Measurements from ENCODE around the gene MAT1A. TPM values are rescaled to one million over a fixed set of nuclear protein-coding genes. Genes with fewer than 3 reads are reported as not detected.
A peak's percentile ranks its signal among the peaks of the same experiment; 100 is the strongest.

Gene MAT1A
- total and polyA plus RNA-seq, 2 of the 8 experiments (the other 6 are each of a cell fraction or from before 2014, with no cell fraction given), result 4.1 to 6.4 TPM

DNA sequence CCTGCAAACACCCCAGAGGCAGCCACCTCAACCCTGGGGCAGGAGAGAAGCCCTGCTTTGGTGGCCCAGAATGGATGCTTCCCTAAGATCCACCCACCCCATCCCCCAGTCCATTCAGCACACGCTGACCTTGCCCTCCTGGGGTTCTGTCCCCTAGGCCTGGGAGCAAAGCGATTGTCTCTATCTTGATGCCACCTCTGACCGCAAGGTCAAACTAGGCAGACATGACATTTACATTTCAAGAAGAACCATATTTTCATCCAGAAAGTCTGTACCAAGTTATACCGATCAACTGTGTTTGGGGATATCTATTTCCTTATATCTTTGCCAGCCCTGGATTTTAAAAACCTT is 23.0 kb downstream of the MAT1A start:
- Histone ChIP-seq H2BK120ac (replicated peaks; ENCODE audit: low read depth, low read length) (no peak overlapping the region), H2AK5ac (ENCODE audit: low read depth, low read length) (no peak overlapping the region), H3K36me3 (ENCODE audit: control insufficient read depth in 2 of 4, insufficient read depth in 4 of 4, low read length in 3 of 4) (no peaks in the 10 kb centered on the region), H3K4me2 (ENCODE audit: insufficient read depth in 1 of 2, low read depth in 2 of 2, low read length in 2 of 2) (peak overlapping the region in 1 of 2 experiments; percentile 8; a peak in 2 of 4 replicates), H3K14ac (ENCODE audit: insufficient read length) (no peak overlapping the region), H3K4me1 (replicated peaks in 1 of 4; ENCODE audit: control insufficient read depth in 3 of 4, insufficient read depth in 4 of 4, low read length in 3 of 4) (peaks cover 0 to 13% (median 6%) of the 10 kb centered on the region in 4 experiments; a peak in 3 of 7 replicates), H3K4ac (replicated peaks; ENCODE audit: insufficient read length, low read depth, low read length) (no peak overlapping the region), H3K27ac (ENCODE audit: low read depth, low read length) (no peak overlapping the region), H3K4me3 (ENCODE audit: extremely low read depth in 1 of 4, insufficient read depth in 2 of 4, low read depth in 3 of 4, low read length in 4 of 4) (no peak overlapping the region), H3K79me2 (ENCODE audit: control insufficient read depth in 1 of 2, insufficient read depth in 2 of 2, low read length in 2 of 2) (no peaks in the 10 kb centered on the region), H3K79me1 (ENCODE audit: low read depth, low read length) (no peaks in the 10 kb centered on the region), H3K9ac (replicated peaks in 1 of 4; ENCODE audit: extremely low read depth in 1 of 4, low read depth in 3 of 4, low read length in 3 of 4) (no peak overlapping the region), H3K23ac (ENCODE audit: insufficient read length) (no peak overlapping the region), H4K5ac (ENCODE audit: insufficient read length, low read depth, low read length) (no peak overlapping the region), H4K20me1 (replicated peaks in 1 of 2; ENCODE audit: control insufficient read depth in 1 of 2, insufficient read depth in 2 of 2, low read length in 2 of 2) (no peaks in the 10 kb centered on the region), H2BK12ac (ENCODE audit: low read depth, low read length) (peak overlapping the region; percentile 79; the same call in 1 of the 2 replicates), H3K18ac (ENCODE audit: extremely low read depth, low read length) (no peak overlapping the region), H2BK5ac (ENCODE audit: low read depth, low read length) (peak overlapping the region; percentile 48; the same call in 1 of the 2 replicates), H3K9me3 (ENCODE audit: insufficient read depth in 2 of 2, low read depth in 1 of 2, low read length in 1 of 2) (0 out of 4 replicates have a peak, but pooled peaks cover 3 to 4% of the 10 kb centered on the region in 2 experiments), H3K23me2 (ENCODE audit: low read depth, low read length) (no peaks in the 10 kb centered on the region), H4K8ac (ENCODE audit: extremely low read depth, insufficient read depth, low read length) (no peak overlapping the region; the same call in 1 of the 2 replicates), H4K91ac (replicated peaks; ENCODE audit: insufficient read length, low read length) (peak overlapping the region; percentile 86), H3K56ac (replicated peaks; ENCODE audit: insufficient read length, low read depth, low read length) (no peak overlapping the region), H2AFZ (ENCODE audit: low read length) (peak overlapping the region; percentile 90; the same call in 1 of the 2 replicates), H2BK15ac (ENCODE audit: low read length) (peak overlapping the region; percentile 75; the same call in 1 of the 2 replicates), H2BK20ac (ENCODE audit: low read length) (peak overlapping the region; percentile 64; the same call in 1 of the 2 replicates), H3K27me3 (replicated peaks in 1 of 4; ENCODE audit: control insufficient read depth in 3 of 4, extremely low read depth in 1 of 4, insufficient read depth in 3 of 4, low read length in 3 of 4) (no peaks in the 10 kb centered on the region; a peak in 1 of 7 replicates)
- CTCF ChIA-PET (ENCODE audit: partially characterized antibody), result no interaction called here
- POLR2A ChIA-PET (ENCODE audit: partially characterized antibody), result no interaction called here
- 80% methylated on average over 4 of the region's 4 CpGs; no CpG with 5 or more reads in 1 of the 2 experiments for WGBS, 2 experiments (ENCODE audit: extremely low coverage in 1 of 2, insufficient coverage in 1 of 2, insufficient read length in 1 of 2, insufficient replicate concordance in 2 of 2, low coverage in 1 of 2, low lambda C conversion rate in 2 of 2, missing lambda C conversion rate in 1 of 2)
- FAIRE-seq (no peak), DNase-seq (ENCODE audit: low read depth in 1 of 2, low spot score in 2 of 2) (no peak)
- TF ChIP-seq RAD21 (IDR thresholded peaks at IDR 0.05 in 1 of 2, conservative IDR thresholded peaks at IDR 0.05 in 1 of 2; ENCODE audit: low read depth in 2 of 2, low read length in 2 of 2) (no peak), POLR2AphosphoS5 (IDR thresholded peaks at IDR 0.05; ENCODE audit: low read depth, low read length) (no peak), CBX5 (IDR thresholded peaks at IDR 0.05; ENCODE audit: low read depth, low read length) (no peak), ZNF274 (IDR thresholded peaks at IDR 0.05; ENCODE audit: borderline replicate concordance, extremely low read depth, low read length) (no peak), RBBP5 (IDR thresholded peaks at IDR 0.05; ENCODE audit: borderline replicate concordance, low read depth, low read length) (no peak)
